Epithelial cell of proximal tubule (primary cell): ENCODE results near the gene SMIM9. TPM values are rescaled to one million over a fixed set of nuclear protein-coding genes. Genes with fewer than 3 reads are reported as not detected.

Source experiments
- DNase-seq: peaks from one replicate; pipeline ENCODE4 v3.0.0-alpha.2; 2011; ENCODE audit warnings: low read depth
- H3K4me3 ChIP-seq: 2 replicates; pipeline ENCODE4 v1.5.1; 2011; ENCODE audit warnings: low read depth, mild to moderate bottlenecking, low read length
- total RNA-seq: library from RNA; depleted of rRNA; stranded (reverse); fragments of >200 nt; gene quantifications from 2 replicates; pipeline ENCODE4 v1.2.3, GENCODE V29; 2015
- TF ChIP-seq, protein P1 (sequence below): conservative IDR thresholded peaks from 2 replicates; pipeline ENCODE4 v1.5.1; 2012; ENCODE audit warnings: low read depth, mild to moderate bottlenecking, low read length

The SMIM9 gene
- total RNA-seq, 1 donor from 2014 or later = not detected

- TF ChIP-seq, protein P1, sequence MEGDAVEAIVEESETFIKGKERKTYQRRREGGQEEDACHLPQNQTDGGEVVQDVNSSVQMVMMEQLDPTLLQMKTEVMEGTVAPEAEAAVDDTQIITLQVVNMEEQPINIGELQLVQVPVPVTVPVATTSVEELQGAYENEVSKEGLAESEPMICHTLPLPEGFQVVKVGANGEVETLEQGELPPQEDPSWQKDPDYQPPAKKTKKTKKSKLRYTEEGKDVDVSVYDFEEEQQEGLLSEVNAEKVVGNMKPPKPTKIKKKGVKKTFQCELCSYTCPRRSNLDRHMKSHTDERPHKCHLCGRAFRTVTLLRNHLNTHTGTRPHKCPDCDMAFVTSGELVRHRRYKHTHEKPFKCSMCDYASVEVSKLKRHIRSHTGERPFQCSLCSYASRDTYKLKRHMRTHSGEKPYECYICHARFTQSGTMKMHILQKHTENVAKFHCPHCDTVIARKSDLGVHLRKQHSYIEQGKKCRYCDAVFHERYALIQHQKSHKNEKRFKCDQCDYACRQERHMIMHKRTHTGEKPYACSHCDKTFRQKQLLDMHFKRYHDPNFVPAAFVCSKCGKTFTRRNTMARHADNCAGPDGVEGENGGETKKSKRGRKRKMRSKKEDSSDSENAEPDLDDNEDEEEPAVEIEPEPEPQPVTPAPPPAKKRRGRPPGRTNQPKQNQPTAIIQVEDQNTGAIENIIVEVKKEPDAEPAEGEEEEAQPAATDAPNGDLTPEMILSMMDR = no peak
- no peak for DNase-seq
- no peak overlapping the region for H3K4me3 ChIP-seq
These were observed 41.2 kb downstream of the SMIM9 start for GRCh38 chrX:154793084-154793795.

DNA sequence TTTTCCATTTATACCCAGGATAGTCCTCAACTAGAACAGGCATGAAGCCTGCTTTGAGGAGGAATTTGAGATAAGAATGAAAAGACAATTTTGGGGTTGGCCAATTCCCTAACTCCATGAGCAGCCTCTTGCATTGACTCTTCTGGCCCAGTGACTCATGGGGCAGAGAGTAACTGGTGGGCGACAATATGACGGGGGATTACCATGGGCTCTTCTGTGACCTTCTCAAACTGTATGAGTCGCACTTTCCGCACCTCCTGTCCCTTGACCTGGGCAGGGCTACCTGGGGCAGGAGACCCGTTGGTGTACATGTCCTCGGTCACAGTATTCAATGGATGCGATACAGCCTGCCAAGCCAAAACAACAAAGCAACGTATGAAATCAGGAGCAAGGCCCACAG, 42.5 kb downstream of the SMIM9 start:
- DNase-seq = no peak
- TF ChIP-seq, protein P1 = no peak
- no peak overlapping the region for H3K4me3 ChIP-seq

DNA sequence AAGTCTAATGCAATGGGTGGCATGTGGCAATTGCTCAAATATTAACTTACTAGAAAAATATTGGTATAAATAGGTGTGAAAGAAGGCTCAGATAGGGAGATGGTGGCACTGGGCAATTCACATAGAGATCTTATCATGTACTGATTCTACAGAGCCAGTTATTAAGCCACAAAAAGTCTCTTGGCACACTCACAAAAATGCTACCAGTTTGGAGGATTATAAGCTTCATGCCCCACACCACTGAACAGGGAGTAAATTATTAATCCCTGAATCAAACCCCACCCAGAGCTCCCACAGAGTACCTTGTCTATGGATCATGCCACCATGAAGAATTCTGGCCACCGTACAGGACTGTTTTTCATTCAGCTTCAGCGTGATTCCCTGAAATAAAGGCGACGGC, 43.0 kb downstream of the SMIM9 start:
- no peak overlapping the region for H3K4me3 ChIP-seq
- DNase-seq = no peak
- TF ChIP-seq, protein P1 = no peak

- no peak overlapping the region for H3K4me3 ChIP-seq
- TF ChIP-seq, protein P1 = no peak
- DNase-seq = no peak
These were observed 48.7 kb downstream of the SMIM9 start for GRCh38 chrX:154785716-154786115.

GRCh38 chrX:154784149-154784995, 50.1 kb downstream of the SMIM9 start:
- TF ChIP-seq, protein P1 = no peak
- no peak overlapping the region for H3K4me3 ChIP-seq
- no peak for DNase-seq

- TF ChIP-seq, protein P1 = no peak
- no peak overlapping the region for H3K4me3 ChIP-seq
- no peak for DNase-seq
These were observed 53.5 kb downstream of the SMIM9 start for GRCh38 chrX:154780968-154781367.

GRCh38 chrX:154779261-154779660, 55.2 kb downstream of the SMIM9 start:
- no peak for DNase-seq
- no peak overlapping the region for H3K4me3 ChIP-seq
- TF ChIP-seq, protein P1 = no peak
